GM12874 (cell line): ENCODE results near the gene LMNTD1.

ENCODE experiments used
- CTCF ChIP-seq: IDR thresholded peaks from 2 replicates; pipeline ENCODE4 v1.5.1; 2011; ENCODE audit warnings: low read depth, mild to moderate bottlenecking, control low read depth, low read length, moderate library complexity; ENCODE audit not compliant: insufficient read depth

The LMNTD1 gene

DNA sequence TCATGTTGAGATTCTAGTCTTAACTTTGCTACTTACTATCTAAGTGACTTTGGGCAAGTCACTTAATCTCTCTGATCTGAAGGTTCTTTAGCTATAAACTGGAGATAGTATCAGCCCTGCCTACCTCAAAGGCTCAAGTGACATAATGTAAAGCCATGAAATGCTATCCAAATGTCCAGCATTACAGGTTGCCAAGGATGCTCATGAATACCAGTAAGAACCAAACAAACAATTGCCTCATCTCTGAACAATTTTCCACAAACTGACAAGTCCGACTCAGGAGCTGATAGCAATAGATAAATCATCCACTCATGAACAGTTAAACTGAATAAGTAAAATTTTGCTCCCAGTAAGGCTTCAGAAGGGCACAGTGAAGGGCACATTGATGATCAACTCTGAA lies 51.5 kb downstream of the LMNTD1 start:
- TF ChIP-seq CTCF = no peak

DNA sequence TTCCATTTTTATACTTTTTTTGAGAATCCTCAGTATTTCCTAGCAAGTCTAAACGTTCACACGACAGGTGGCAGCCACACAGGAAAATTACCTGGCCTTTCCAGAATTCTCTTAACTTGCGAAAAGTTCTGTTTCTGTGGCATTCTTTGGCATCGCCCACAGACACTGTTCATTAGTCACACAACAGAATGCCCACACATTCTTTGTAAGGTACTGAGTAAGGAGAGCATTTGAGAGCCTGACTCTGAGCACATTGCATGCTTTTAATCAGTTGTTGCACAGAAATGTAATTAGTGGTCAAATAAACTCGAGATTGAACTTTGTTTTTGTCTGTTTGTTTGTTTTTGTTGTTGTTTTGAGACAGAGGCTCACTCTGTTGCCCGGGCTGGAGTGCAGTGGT lies 52.4 kb downstream of the LMNTD1 start:
- no peak for TF ChIP-seq CTCF

DNA sequence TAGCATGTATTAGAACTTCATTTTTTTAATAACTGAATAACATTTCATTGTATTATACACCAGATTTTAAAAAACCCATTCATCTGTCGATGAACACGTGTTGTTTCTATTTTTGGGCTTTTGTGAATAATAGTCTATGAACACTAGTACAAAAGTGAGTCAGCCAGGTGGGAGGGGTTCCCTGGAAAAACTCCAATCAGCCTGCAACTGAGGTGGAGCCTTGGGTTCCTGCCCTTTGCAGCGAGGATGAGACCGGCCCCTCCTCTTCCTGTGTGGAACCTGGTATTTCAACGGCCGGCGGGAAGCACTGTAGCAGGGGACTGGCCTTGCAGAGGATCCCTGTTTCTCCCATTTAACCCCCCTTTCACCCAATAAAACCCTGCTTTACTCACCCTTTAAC lies 56.1 kb downstream of the LMNTD1 start:
- no peak for TF ChIP-seq CTCF

- no peak for TF ChIP-seq CTCF
Observed at GRCh38 chr12:25496098-25496587, 56.9 kb downstream of the LMNTD1 start.

DNA sequence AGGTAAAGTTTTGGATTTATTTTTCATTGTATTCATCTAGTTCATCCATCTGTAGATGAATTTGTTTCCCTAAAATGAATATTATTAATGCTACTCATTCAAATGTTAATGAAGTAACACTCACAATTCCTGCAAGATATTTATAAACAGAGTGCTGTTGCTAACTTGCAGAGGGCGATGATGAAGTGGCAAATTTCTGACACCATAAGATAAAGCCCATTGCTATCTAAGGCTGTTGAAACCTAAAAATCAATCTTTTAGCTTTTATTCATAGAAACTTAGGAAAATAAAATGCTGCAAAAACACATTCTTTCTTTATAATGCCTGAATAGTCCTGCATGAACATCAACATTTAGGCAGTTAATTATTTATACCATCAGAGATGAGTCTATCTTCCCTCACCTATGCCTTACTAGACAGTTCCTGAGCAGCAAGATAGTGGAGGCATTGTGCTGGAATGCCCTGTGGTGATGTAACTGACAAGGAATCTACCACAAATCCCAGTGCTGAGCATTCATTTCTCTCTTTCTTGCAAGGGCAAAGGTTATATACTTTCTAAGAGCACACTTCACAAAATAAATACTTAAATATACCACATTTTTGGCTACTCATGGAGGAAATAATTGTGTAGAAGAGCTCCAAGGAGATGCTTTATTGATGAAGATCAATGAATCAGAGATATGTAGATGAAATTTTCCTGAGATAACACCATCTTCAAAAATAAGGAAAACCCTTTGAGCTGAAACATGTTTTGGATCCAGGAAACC lies 57.6 kb downstream of the LMNTD1 start:
- TF ChIP-seq CTCF = no peak

GRCh38 chr12:25494926-25495325 lies 58.2 kb downstream of the LMNTD1 start:
- TF ChIP-seq CTCF = no peak

- no peak for TF ChIP-seq CTCF
Observed at GRCh38 chr12:25493682-25494081, 59.4 kb downstream of the LMNTD1 start.
